Suppressor macrophage treated with lipopolysaccharide for 1 hour (primary cell): ENCODE measurements around the gene TBC1D17.

Source experiments
- DNase-seq, 3 donors: peaks; one replicate each; pipeline ENCODE4 v3.0.0-alpha.2; 2020 to 2022

Gene TBC1D17

GRCh38 chr19:49895566-49896297, 18.2 kb downstream of the TBC1D17 start:
- DNase-seq: peak; percentile 38 to 53 (median 43)

GRCh38 chr19:49896863-49897621, 19.5 kb downstream of the TBC1D17 start, which contains the start of gene IL4I1:
IL4I1 (minus strand) TSS chr19:49896887; CDS start chr19:49896160, 727 bp downstream.
- DNase-seq: peak; percentile 94 to 96 (median 95)

GRCh38 chr19:49904136-49904535, 26.6 kb downstream of the TBC1D17 start:
- peak; percentile 86 to 94 (median 88) for DNase-seq

- DNase-seq: no peak
These were observed 29.5 kb downstream of the TBC1D17 start for GRCh38 chr19:49906879-49907564.

- no peak for DNase-seq
These were observed 30.4 kb downstream of the TBC1D17 start for GRCh38 chr19:49907745-49908446.

GRCh38 chr19:49908480-49909420, 31.2 kb downstream of the TBC1D17 start:
- DNase-seq: no peak

- DNase-seq: no peak
These were observed 32.7 kb downstream of the TBC1D17 start for GRCh38 chr19:49910179-49910578.

- peak; percentile 90 to 95 (median 92) for DNase-seq
These were observed 34.1 kb downstream of the TBC1D17 start for GRCh38 chr19:49911381-49912145.

- DNase-seq: no peak
These were observed 35.6 kb downstream of the TBC1D17 start for GRCh38 chr19:49912965-49913685.

- no peak for DNase-seq
These were observed 36.2 kb downstream of the TBC1D17 start for GRCh38 chr19:49913720-49914119.

GRCh38 chr19:49915271-49915670, 37.8 kb downstream of the TBC1D17 start:
- no peak for DNase-seq

GRCh38 chr19:49916839-49917733, 39.6 kb downstream of the TBC1D17 start:
- peak; percentile 90 to 91 (median 90) for DNase-seq

- DNase-seq: no peak
These were observed 40.6 kb downstream of the TBC1D17 start for GRCh38 chr19:49918089-49918488.

GRCh38 chr19:49920624-49921363, 43.3 kb downstream of the TBC1D17 start:
- no peak for DNase-seq

GRCh38 chr19:49921871-49922795, 44.6 kb downstream of the TBC1D17 start:
- DNase-seq: peak; percentile 74 to 80 (median 76)

- peak; percentile 58 to 73 (median 70) for DNase-seq
These were observed 45.8 kb downstream of the TBC1D17 start for GRCh38 chr19:49923055-49924003.
